Stomach (tissue), 9 donors: Measurements from ENCODE around the gene POLR2L. TPM values are rescaled to one million over a fixed set of nuclear protein-coding genes. Genes with fewer than 3 reads are reported as not detected.

Experiments used
- DNase-seq, 2 donors: peaks; one replicate each; pipeline versions ENCODE4 v3.0.0 to v3.0.0-alpha.2; 2013 to 2019
- H3K27ac ChIP-seq, 5 donors: fragments of 200-600 bp in 4 of 5; sonication (generic) in 4 of 5; one replicate each; pipeline ENCODE4 v1.5.1; 2013 to 2019; ENCODE audit warnings: mild to moderate bottlenecking in 1 of 5, moderate library complexity in 1 of 5
- H3K27me3 ChIP-seq, 3 donors: fragments of 200-600 bp; sonication (generic); one replicate each; pipeline ENCODE4 v1.5.1; 2017 to 2019; ENCODE audit warnings: mixed run types in 1 of 3
- H3K36me3 ChIP-seq, 4 donors: fragments of 200-600 bp; sonication (generic); 1 replicate in 3 of 4; 2 replicates in 1 of 4; pipeline ENCODE4 v1.5.1; 2016 to 2019
- H3K4me1 ChIP-seq, 4 donors: fragments of 200-600 bp; sonication (generic); one replicate each; pipeline ENCODE4 v1.5.1; 2016 to 2019
- H3K4me3 ChIP-seq, 4 donors: fragments of 200-600 bp; sonication (generic) in 3 of 4; one replicate each; pipeline ENCODE4 v1.5.1; 2016 to 2019; ENCODE audit warnings: mild to moderate bottlenecking in 1 of 4
- H3K9me3 ChIP-seq, 4 donors: fragments of 200-600 bp; sonication (generic); one replicate each; pipeline ENCODE4 v1.5.1; 2016 to 2019
- CTCF ChIP-seq, 7 experiments: fragments of 450-650 bp in 4 of 7; fragments of 200-600 bp in 3 of 7; sonication (generic) in 3 of 7; IDR thresholded peaks; one replicate each; pipeline ENCODE4 v1.5.1; 2016 to 2019; ENCODE audit warnings: antibody characterized with exemption in 7 of 7, control low read depth in 2 of 7, mild to moderate bottlenecking in 1 of 7
- EP300 ChIP-seq: sonication (generic); formaldehyde crosslinking; IDR thresholded peaks from one replicate; pipeline ENCODE4 v1.6.1; 2017; ENCODE audit warnings: antibody characterized with exemption
- POLR2A ChIP-seq, 4 donors: fragments of 450-650 bp; IDR thresholded peaks; one replicate each; pipeline ENCODE4 v1.6.1; 2016; ENCODE audit warnings: antibody characterized with exemption in 4 of 4, control low read depth in 2 of 4, mild to moderate bottlenecking in 1 of 4, moderate library complexity in 1 of 4
- POLR2AphosphoS5 ChIP-seq, 3 donors: sonication (generic); formaldehyde crosslinking; IDR thresholded peaks; one replicate each; pipeline ENCODE4 v1.6.1; 2016; ENCODE audit warnings: antibody characterized with exemption in 3 of 3
- WGBS, 5 donors: extraction: QIAGEN DNeasy Blood & Tissue Kit in 3 of 5; methylation state at CpG; one replicate each; pipeline versions ENCODE4 v1.1.5 to v1.1.7; 2013 to 2018; 5-methylcytosine and 5-hydroxymethylcytosine counted together
- intact Hi-C: fragments of 100-400 bp; cut with DNase I; formaldehyde crosslinking; loops from one replicate; pipeline ENCODE4 v1.15.1; 2023; ENCODE audit warnings: low total_unique reads
- polyA plus RNA-seq, 3 donors: library from polyadenylated mRNA; stranded (reverse); fragments of 200-250 nt; gene quantifications; one replicate each; pipeline ENCODE4 v1.2.3, GENCODE V29; 2013
- total RNA-seq, 5 donors: library from RNA; depleted of rRNA; stranded (reverse); fragments of >200 nt; gene quantifications; one replicate each; pipeline versions ENCODE4 v1.1.0 to v1.2.3, GENCODE V29; 2014 to 2016
- donor health status: healthy with polysubstance abuse.
- donor health status: Bipolar disorder and iron deficiency.
- donor health status: healthy.

The POLR2L gene
- total and polyA plus RNA-seq, 8 donors = 13.8 to 407 (median 110) TPM

- intact Hi-C loops = no loop called here
- no peak for DNase-seq
- Histone ChIP-seq H3K27me3 (no peaks in the 10 kb centered on the region), H3K9me3 (no peaks in the 10 kb centered on the region), H3K4me3 (no peak overlapping the region), H3K36me3 (peaks cover 4 to 78% (median 50%) of the 10 kb centered on the region in 4 donors), H3K27ac (no peak overlapping the region), H3K4me1 (no peaks in the 10 kb centered on the region)
- 91 to 94% (median 93%) methylated on average over 12 to 13 of the region's 13 CpGs for WGBS, 5 donors
- TF ChIP-seq POLR2AphosphoS5 (IDR thresholded peaks at IDR 0.05) (no peak), EP300 (no peak), POLR2A (IDR thresholded peaks at IDR 0.05) (no peak), CTCF (IDR thresholded peaks at IDR 0.05) (no peak)
These were observed 46.9 kb upstream of the POLR2L start for GRCh38 chr11:889257-889656.

- no peak for DNase-seq
- Histone ChIP-seq H3K9me3 (no peaks in the 10 kb centered on the region), H3K4me1 (no peaks in the 10 kb centered on the region), H3K36me3 (peaks cover 4 to 83% (median 57%) of the 10 kb centered on the region in 4 donors), H3K27ac (no peak overlapping the region), H3K4me3 (no peak overlapping the region), H3K27me3 (no peaks in the 10 kb centered on the region)
- intact Hi-C loops = no loop called here
- WGBS, 5 donors = 88 to 93% (median 91%) methylated on average over 37 to 45 of the region's 45 CpGs
- TF ChIP-seq POLR2A (IDR thresholded peaks at IDR 0.05) (no peak), POLR2AphosphoS5 (IDR thresholded peaks at IDR 0.05) (no peak), EP300 (no peak), CTCF (IDR thresholded peaks at IDR 0.05) (no peak)
These were observed 46.2 kb upstream of the POLR2L start for GRCh38 chr11:888310-889212.

GRCh38 chr11:887589-887988 lies 45.3 kb upstream of the POLR2L start:
- no peak for DNase-seq
- no peak for TF ChIP-seq EP300
- TF ChIP-seq CTCF (IDR thresholded peaks at IDR 0.05) = no peak
- TF ChIP-seq POLR2AphosphoS5 (IDR thresholded peaks at IDR 0.05) = no peak
- 95 to 98% (median 96%) methylated on average over 14 of the region's 14 CpGs for whole genome bisulfite sequencing, 5 donors
- Histone ChIP-seq H3K27ac (no peak overlapping the region), H3K36me3 (peaks cover 9 to 93% (median 63%) of the 10 kb centered on the region in 4 donors), H3K9me3 (no peaks in the 10 kb centered on the region), H3K4me1 (no peaks in the 10 kb centered on the region), H3K4me3 (no peak overlapping the region), H3K27me3 (no peaks in the 10 kb centered on the region)
- intact Hi-C loops = no loop called here

GRCh38 chr11:886568-886967 lies 44.2 kb upstream of the POLR2L start:
- Histone ChIP-seq H3K4me3 (no peak overlapping the region), H3K9me3 (no peaks in the 10 kb centered on the region), H3K27ac (no peak overlapping the region), H3K36me3 (peaks cover 10 to 97% (median 71%) of the 10 kb centered on the region in 4 donors), H3K27me3 (no peaks in the 10 kb centered on the region), H3K4me1 (no peaks in the 10 kb centered on the region)
- TF ChIP-seq EP300 = no peak
- no peak for TF ChIP-seq POLR2AphosphoS5 (IDR thresholded peaks at IDR 0.05)
- TF ChIP-seq POLR2A (IDR thresholded peaks at IDR 0.05) = no peak
- TF ChIP-seq CTCF (IDR thresholded peaks at IDR 0.05) = no peak
- intact Hi-C loops = no loop called here
- no peak for DNase-seq
- WGBS, 5 donors = 93 to 97% (median 97%) methylated on average over 16 to 17 of the region's 17 CpGs
